SK-N-SH treated with all-trans-retinoic acid at 6 μM for 48 hours (cell line): Measurements from ENCODE around the gene PPP1R7.

Experiments
- ATAC-seq: fragments of 200-7000 bp; cut with Tn5 transposase; 3 replicates; pipeline ENCODE4 v1.9.1; 2020; ENCODE audit warnings: mild to moderate bottlenecking, moderate library complexity
- ARNTL ChIP-seq: fragments of 450-650 bp; formaldehyde crosslinking; IDR thresholded peaks from 2 replicates; pipeline ENCODE4 v1.5.0; 2020; ENCODE audit warnings: low read depth, mild to moderate bottlenecking, moderate library complexity, borderline replicate concordance
- BACH2 ChIP-seq: fragments of 250-450 bp; sonication (Bioruptor Pico); IDR thresholded peaks from 2 replicates; pipeline ENCODE4 v1.9.0; 2021; ENCODE audit warnings: mild to moderate bottlenecking, borderline replicate concordance
- CREB5 ChIP-seq: fragments of 250-450 bp; sonication (Bioruptor Pico); IDR thresholded peaks from 2 replicates; pipeline ENCODE4 v1.5.1; 2020; ENCODE audit warnings: low read depth, mild to moderate bottlenecking, moderate library complexity
- CSDC2 ChIP-seq: fragments of 250-450 bp; sonication (Bioruptor Pico); IDR thresholded peaks from 2 replicates; pipeline ENCODE4 v1.5.0; 2020; ENCODE audit warnings: mild to moderate bottlenecking, moderate library complexity
- CSRNP3 ChIP-seq: fragments of 250-450 bp; sonication (Bioruptor Pico); IDR thresholded peaks from 2 replicates; pipeline ENCODE4 v1.5.1; 2021; ENCODE audit warnings: mild to moderate bottlenecking, moderate library complexity
- ESRRG ChIP-seq: fragments of 250-450 bp; sonication (Bioruptor Pico); IDR thresholded peaks from 2 replicates; pipeline ENCODE4 v1.6.1; 2021; ENCODE audit warnings: mild to moderate bottlenecking
- GLIS3 ChIP-seq: fragments of 250-450 bp; sonication (Bioruptor Pico); IDR thresholded peaks from 2 replicates; pipeline ENCODE4 v1.5.0; 2020; ENCODE audit warnings: mild to moderate bottlenecking, moderate library complexity
- ISL1 ChIP-seq: fragments of 250-450 bp; sonication (Bioruptor Pico); IDR thresholded peaks from 2 replicates; pipeline ENCODE4 v2.1.2; 2022; ENCODE audit warnings: mild to moderate bottlenecking, moderate library complexity
- OSR1 ChIP-seq: fragments of 250-450 bp; sonication (Bioruptor Pico); IDR thresholded peaks from 2 replicates; pipeline ENCODE4 v1.8.0; 2022; ENCODE audit warnings: moderate library complexity, mild to moderate bottlenecking, inconsistent platforms
- PATZ1 ChIP-seq: fragments of 250-450 bp; sonication (Bioruptor Pico); IDR thresholded peaks from 2 replicates; pipeline ENCODE4 v1.8.0; 2020; ENCODE audit warnings: mild to moderate bottlenecking, moderate library complexity, borderline replicate concordance
- POU6F1 ChIP-seq: fragments of 250-450 bp; sonication (Bioruptor Pico); IDR thresholded peaks from 2 replicates; pipeline ENCODE4 v1.8.0; 2021; ENCODE audit warnings: low read depth, mild to moderate bottlenecking, moderate library complexity, borderline replicate concordance
- PPARA ChIP-seq: fragments of 250-450 bp; sonication (Bioruptor Pico); IDR thresholded peaks from 2 replicates; pipeline ENCODE4 v1.5.0; 2020; ENCODE audit warnings: mild to moderate bottlenecking, borderline replicate concordance
- RARB ChIP-seq: fragments of 250-450 bp; sonication (Bioruptor Pico); IDR thresholded peaks from 2 replicates; pipeline ENCODE4 v1.8.0; 2021; ENCODE audit warnings: mild to moderate bottlenecking, moderate library complexity
- SNAI2 ChIP-seq: fragments of 250-450 bp; sonication (Bioruptor Pico); IDR thresholded peaks from 2 replicates; pipeline ENCODE4 v1.5.0; 2020; ENCODE audit warnings: mild to moderate bottlenecking, moderate library complexity
- TCF4 ChIP-seq: fragments of 250-450 bp; sonication (Bioruptor Pico); IDR thresholded peaks from 2 replicates; pipeline ENCODE4 v1.8.0; 2021; ENCODE audit warnings: mild to moderate bottlenecking, moderate library complexity, borderline replicate concordance
- TSHZ2 ChIP-seq: fragments of 250-450 bp; sonication (Bioruptor Pico); IDR thresholded peaks from 2 replicates; pipeline ENCODE4 v1.5.0; 2020; ENCODE audit warnings: mild to moderate bottlenecking, moderate library complexity
- ZC3H10 ChIP-seq: fragments of 250-450 bp; sonication (Bioruptor Pico); IDR thresholded peaks from 2 replicates; pipeline ENCODE4 v1.5.1; 2021; ENCODE audit warnings: mild to moderate bottlenecking, moderate library complexity
- ZFP30 ChIP-seq: fragments of 450-650 bp; formaldehyde crosslinking; IDR thresholded peaks from 2 replicates; pipeline ENCODE4 v1.5.0; 2022; ENCODE audit warnings: mild to moderate bottlenecking, moderate library complexity
- ZNF565 ChIP-seq: fragments of 450-650 bp; formaldehyde crosslinking; conservative IDR thresholded peaks from 2 replicates; pipeline ENCODE4 v1.5.0; 2020; ENCODE audit warnings: low read depth, mild to moderate bottlenecking, moderate library complexity
- ZNF70 ChIP-seq: fragments of 450-650 bp; formaldehyde crosslinking; IDR thresholded peaks from 2 replicates; pipeline ENCODE4 v1.5.0; 2020; ENCODE audit warnings: mild to moderate bottlenecking, moderate library complexity
- ZNF8 ChIP-seq: fragments of 450-650 bp; formaldehyde crosslinking; IDR thresholded peaks from 2 replicates; pipeline ENCODE4 v1.5.0; 2020; ENCODE audit warnings: mild to moderate bottlenecking, moderate library complexity

Gene PPP1R7

GRCh38 chr2:241208058-241208457, 57.8 kb downstream of the PPP1R7 start:
- ATAC-seq, result no peak

GRCh38 chr2:241209271-241209670, 59.0 kb downstream of the PPP1R7 start:
- TF ChIP-seq ZNF8 (no peak), OSR1 (CRISPR knock-in tag) (no peak), SNAI2 (CRISPR knock-in tag) (no peak), CREB5 (CRISPR knock-in tag) (no peak)
- no peak for ATAC-seq

More at GRCh38 chr2:241208058-241208457, 57.8 kb downstream of the PPP1R7 start:
- TF ChIP-seq RARB, result no peak
- TF ChIP-seq PPARA, result no peak
- TF ChIP-seq CREB5 (CRISPR knock-in tag), result no peak

- ATAC-seq, result no peak
- TF ChIP-seq ZNF565 (CRISPR knock-in tag) (no peak), TSHZ2 (CRISPR knock-in tag) (no peak), GLIS3 (CRISPR knock-in tag) (no peak), OSR1 (CRISPR knock-in tag) (no peak), ARNTL (no peak), POU6F1 (CRISPR knock-in tag) (no peak), RARB (no peak), ZNF70 (CRISPR knock-in tag) (no peak), ZNF8 (no peak), ESRRG (CRISPR knock-in tag) (no peak), BACH2 (CRISPR knock-in tag) (no peak), PATZ1 (CRISPR knock-in tag) (no peak), ZFP30 (CRISPR knock-in tag) (no peak), SNAI2 (CRISPR knock-in tag) (no peak), PPARA (no peak), ZC3H10 (no peak), CSRNP3 (CRISPR knock-in tag) (no peak), CSDC2 (CRISPR knock-in tag) (no peak), TCF4 (CRISPR knock-in tag) (no peak), ISL1 (CRISPR knock-in tag) (no peak)
Observed at GRCh38 chr2:241211276-241211675, 61.0 kb downstream of the PPP1R7 start.
